Neural progenitor cell (in vitro differentiated cells): Measurements from ENCODE around the gene UBE2J1. TPM values are rescaled to one million over a fixed set of nuclear protein-coding genes. Genes with fewer than 3 reads are reported as not detected.

Source experiments
- DNase-seq: peaks from one replicate; pipeline ENCODE4 v3.0.0-alpha.2; 2016; ENCODE audit warnings: low spot score
- H2AFZ ChIP-seq: fragments of 200-600 bp; sonication (generic); replicated peaks from 2 replicates; pipeline ENCODE4 v1.6.1; 2016; ENCODE audit warnings: antibody characterized with exemption
- H3F3A ChIP-seq: fragments of 200-600 bp; sonication (generic); 2 replicates; pipeline ENCODE4 v1.6.1; 2016; ENCODE audit warnings: antibody characterized with exemption, low read depth
- H3K27ac ChIP-seq: fragments of 200-600 bp; sonication (generic); 2 replicates; pipeline ENCODE4 v1.5.1; 2016; ENCODE audit warnings: mild to moderate bottlenecking
- H3K27me3 ChIP-seq: fragments of 200-600 bp; sonication (generic); 2 replicates; pipeline ENCODE4 v1.6.1; 2016; ENCODE audit warnings: mild to moderate bottlenecking, moderate library complexity
- H3K36me3 ChIP-seq: fragments of 200-600 bp; sonication (generic); 2 replicates; pipeline ENCODE4 v1.5.1; 2016
- H3K4me1 ChIP-seq: fragments of 200-600 bp; sonication (generic); 2 replicates; pipeline ENCODE4 v1.6.1; 2016; ENCODE audit warnings: mixed run types
- H3K4me2 ChIP-seq: fragments of 200-600 bp; sonication (generic); 2 replicates; pipeline ENCODE4 v1.6.1; 2016
- H3K4me3 ChIP-seq: fragments of 200-600 bp; sonication (generic); 2 replicates; pipeline ENCODE4 v1.5.1; 2016
- H3K79me2 ChIP-seq: fragments of 200-600 bp; sonication (generic); 2 replicates; pipeline ENCODE4 v1.6.1; 2016; ENCODE audit warnings: low read depth
- H3K9ac ChIP-seq: fragments of 200-600 bp; sonication (generic); 2 replicates; pipeline ENCODE4 v1.6.1; 2016
- H3K9me3 ChIP-seq: fragments of 200-600 bp; sonication (generic); 2 replicates; pipeline ENCODE4 v1.5.1; 2016; ENCODE audit warnings: low read depth
- H4K20me1 ChIP-seq: fragments of 200-600 bp; sonication (generic); 2 replicates; pipeline ENCODE4 v1.6.1; 2016; ENCODE audit warnings: low read depth
- H3K27ac Mint-ChIP-seq: 3 replicates; pipeline ENCODE4 v1.8.0; 2021; ENCODE audit warnings: mixed read lengths
- H3K27me3 Mint-ChIP-seq: 2 replicates; pipeline ENCODE4 v1.8.0; 2022; ENCODE audit warnings: low read depth, mild to moderate bottlenecking, inconsistent platforms, moderate library complexity, mixed read lengths; ENCODE audit not compliant: insufficient read depth
- H3K36me3 Mint-ChIP-seq: 3 replicates; pipeline ENCODE4 v1.8.0; 2021; ENCODE audit warnings: mixed read lengths
- H3K4me1 Mint-ChIP-seq: 3 replicates; pipeline ENCODE4 v1.8.0; 2021; ENCODE audit warnings: mixed read lengths
- H3K4me3 Mint-ChIP-seq: 3 replicates; pipeline ENCODE4 v1.8.0; 2021; ENCODE audit warnings: mild to moderate bottlenecking, moderate library complexity, mixed read lengths
- H3K9me3 Mint-ChIP-seq: 3 replicates; pipeline ENCODE4 v1.8.0; 2020; ENCODE audit warnings: mixed read lengths
- CTCF ChIP-seq: fragments of 200-600 bp; sonication (generic); IDR thresholded peaks from 2 replicates; pipeline ENCODE4 v1.5.1; 2017; ENCODE audit warnings: antibody characterized with exemption, mild to moderate bottlenecking
- EZH2 ChIP-seq: fragments of 200-600 bp; sonication (generic); IDR thresholded peaks from 2 replicates; pipeline ENCODE4 v1.6.1; 2017; ENCODE audit warnings: antibody characterized with exemption, mild to moderate bottlenecking, moderate library complexity
- EZH2phosphoT487 ChIP-seq: fragments of 200-600 bp; sonication (generic); IDR thresholded peaks from 2 replicates; pipeline ENCODE4 v1.6.1; 2017; ENCODE audit warnings: antibody characterized with exemption
- total RNA-seq: library from RNA; depleted of rRNA; stranded (reverse); fragments of >200 nt; gene quantifications from 2 replicates; pipeline ENCODE4 v1.2.3, GENCODE V29; 2015; ENCODE audit warnings: low replicate concordance

UBE2J1 gene
- total RNA-seq, 1 donor from 2014 or later: 43.0 TPM

- H4K20me1 ChIP-seq: no peaks in the 10 kb centered on the region
- no peak for DNase-seq
- Mint-ChIP-seq H3K4me3 (no peak overlapping the region), H3K9me3 (no peaks in the 10 kb centered on the region), H3K4me1 (peaks cover 16% of the 10 kb centered on the region), H3K36me3 (no peaks in the 10 kb centered on the region), H3K27me3 (no peaks in the 10 kb centered on the region), H3K27ac (no peak overlapping the region)
- H3K4me3 ChIP-seq: no peak overlapping the region
- H3K27me3 ChIP-seq: no peaks in the 10 kb centered on the region
- no peaks in the 10 kb centered on the region for H3K79me2 ChIP-seq
- TF ChIP-seq EZH2phosphoT487 (no peak), EZH2 (no peak), CTCF (no peak)
- H3K27ac ChIP-seq: no peak overlapping the region
- H3K36me3 ChIP-seq: no peaks in the 10 kb centered on the region
- no peaks in the 10 kb centered on the region for H3K9me3 ChIP-seq
- H2AFZ ChIP-seq: no peak overlapping the region
- no peak overlapping the region for H3K9ac ChIP-seq
- peaks cover 12% of the 10 kb centered on the region for H3K4me1 ChIP-seq
- peaks cover 12% of the 10 kb centered on the region for H3F3A ChIP-seq
- H3K4me2 ChIP-seq: no peak overlapping the region
Observed at GRCh38 chr6:89379281-89379680, 26.8 kb upstream of the UBE2J1 start.

GRCh38 chr6:89378628-89379027 is 26.1 kb upstream of the UBE2J1 start:
- Histone ChIP-seq H3K27me3 (no peaks in the 10 kb centered on the region), H3K4me2 (no peak overlapping the region), H4K20me1 (no peaks in the 10 kb centered on the region), H3K36me3 (no peaks in the 10 kb centered on the region), H3K9ac (no peak overlapping the region), H3K27ac (no peak overlapping the region), H3K4me3 (no peak overlapping the region), H3K4me1 (peaks cover 12% of the 10 kb centered on the region), H2AFZ (no peak overlapping the region), H3K79me2 (no peaks in the 10 kb centered on the region), H3K9me3 (no peaks in the 10 kb centered on the region), H3F3A (peaks cover 14% of the 10 kb centered on the region)
- H3K4me3 Mint-ChIP-seq: no peak overlapping the region
- H3K9me3 Mint-ChIP-seq: no peaks in the 10 kb centered on the region
- TF ChIP-seq CTCF: no peak
- TF ChIP-seq EZH2: no peak
- no peak for TF ChIP-seq EZH2phosphoT487
- H3K36me3 Mint-ChIP-seq: no peaks in the 10 kb centered on the region
- no peaks in the 10 kb centered on the region for H3K27me3 Mint-ChIP-seq
- no peak for DNase-seq
- no peak overlapping the region for H3K27ac Mint-ChIP-seq
- peaks cover 16% of the 10 kb centered on the region for H3K4me1 Mint-ChIP-seq

GRCh38 chr6:89375427-89376267 is 23.1 kb upstream of the UBE2J1 start:
- Mint-ChIP-seq H3K27me3 (no peaks in the 10 kb centered on the region), H3K4me3 (no peak overlapping the region), H3K36me3 (no peaks in the 10 kb centered on the region), H3K27ac (peak overlapping the region; percentile 50), H3K9me3 (no peaks in the 10 kb centered on the region), H3K4me1 (peaks cover 17% of the 10 kb centered on the region)
- no peaks in the 10 kb centered on the region for H4K20me1 ChIP-seq
- no peak overlapping the region for H3K27ac ChIP-seq
- TF ChIP-seq EZH2 (no peak), EZH2phosphoT487 (no peak), CTCF (peak; percentile 46)
- H3K9ac ChIP-seq: no peak overlapping the region
- H3K36me3 ChIP-seq: no peaks in the 10 kb centered on the region
- H3K4me2 ChIP-seq: peak overlapping the region; percentile 42
- peaks cover 19% of the 10 kb centered on the region for H3F3A ChIP-seq
- DNase-seq: peak; percentile 82
- H3K9me3 ChIP-seq: no peaks in the 10 kb centered on the region
- peak overlapping the region; percentile 48 for H2AFZ ChIP-seq
- H3K4me1 ChIP-seq: peaks cover 12% of the 10 kb centered on the region
- H3K79me2 ChIP-seq: no peaks in the 10 kb centered on the region
- no peaks in the 10 kb centered on the region for H3K27me3 ChIP-seq
- H3K4me3 ChIP-seq: no peak overlapping the region
